Activated CD4-positive, alpha-beta memory T cell treated with anti-CD3 and anti-CD28 coated beads, Interleukin-2, amount 10 ng/mL, durations not matched to agents 7 days and 5 days (primary cell): ENCODE data around the gene ARHGAP26. TPM values are rescaled to one million over a fixed set of nuclear protein-coding genes. Genes with fewer than 3 reads are reported as not detected.
A peak's percentile ranks its signal among the peaks of the same experiment; 100 is the strongest.

Experiments
- CTCF ChIA-PET: fragments of 350-600 bp; sonication (Branson Sonifier 250); formaldehyde crosslinking; loops from one replicate; lab custom pipeline; 2021; ENCODE audit warnings: antibody characterized with exemption, inconsistent platforms; lab: Charles Lee
- POLR2A ChIA-PET: fragments of 350-600 bp; sonication (Branson Sonifier 250); formaldehyde crosslinking; loops from one replicate; lab custom pipeline; 2021; ENCODE audit warnings: antibody characterized with exemption; lab: Charles Lee
- DNase-seq: peaks from one replicate; pipeline ENCODE4 v3.0.0-alpha.2; 2020
- H3K27ac Mint-ChIP-seq: one replicate; pipeline ENCODE4 v1.8.0; 2021; ENCODE audit warnings: mild to moderate bottlenecking, mixed read lengths
- H3K27me3 Mint-ChIP-seq: one replicate; pipeline ENCODE4 v1.8.0; 2021; ENCODE audit warnings: mixed read lengths
- H3K36me3 Mint-ChIP-seq: one replicate; pipeline ENCODE4 v1.8.0; 2021; ENCODE audit warnings: low read depth, mixed read lengths
- H3K4me1 Mint-ChIP-seq: one replicate; pipeline ENCODE4 v1.8.0; 2021; ENCODE audit warnings: mixed read lengths
- H3K4me3 Mint-ChIP-seq: one replicate; pipeline ENCODE4 v1.8.0; 2021; ENCODE audit warnings: mild to moderate bottlenecking, mixed read lengths
- H3K9me3 Mint-ChIP-seq: one replicate; pipeline ENCODE4 v1.8.0; 2021; ENCODE audit warnings: mixed read lengths
- total RNA-seq, 2 experiments: library from RNA; stranded (reverse); gene quantifications; one replicate each; pipeline ENCODE4 v1.2.3, GENCODE V29; 2021

ARHGAP26 gene
- total RNA-seq, 2 experiments from 2014 or later: 14.8 to 17.1 TPM

DNA sequence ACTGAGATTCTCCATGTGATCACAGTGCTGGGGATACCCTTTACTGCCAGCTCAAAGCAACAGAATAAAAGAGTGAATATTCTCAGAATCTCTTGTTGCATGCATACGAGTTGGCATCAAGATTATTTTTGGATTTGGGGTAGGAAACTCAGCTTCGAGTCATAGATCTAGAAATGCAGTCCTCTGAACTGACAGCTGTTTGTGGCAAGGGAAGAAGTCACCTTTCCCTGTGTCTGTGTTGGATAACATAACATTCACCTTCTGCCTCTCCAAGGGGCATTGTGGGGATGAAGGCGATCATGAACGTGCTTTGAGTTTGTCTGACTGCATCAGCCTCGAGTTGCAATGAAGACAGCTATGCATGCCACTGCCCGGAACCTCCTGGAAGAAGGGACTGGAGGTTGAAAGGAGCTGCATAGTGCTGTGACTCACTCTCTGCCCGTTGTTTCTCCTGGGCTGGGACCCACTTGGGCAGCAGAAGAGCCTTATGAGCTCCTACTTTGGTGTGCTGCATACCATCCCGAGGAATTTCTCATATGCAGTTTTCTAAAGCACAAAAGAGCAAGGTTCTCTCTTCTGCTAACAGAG, 231.7 kb downstream of the ARHGAP26 start:
- Mint-ChIP-seq H3K27me3 (no peaks in the 10 kb centered on the region), H3K4me1 (peaks cover 72% of the 10 kb centered on the region), H3K27ac (peak overlapping the region; percentile 99), H3K4me3 (no peak overlapping the region), H3K36me3 (peaks cover 36% of the 10 kb centered on the region), H3K9me3 (no peaks in the 10 kb centered on the region)
- CTCF ChIA-PET: interaction anchor here (0.6 to 3.5 kb wide), 24 partner anchors 9 to 1191 kb away, joined by 3 to 57 read pairs (median 6); partner anchors contain the start of genes KCTD16, NR3C1 and YIPF5
- peak; percentile 42 for DNase-seq
- POLR2A ChIA-PET: interaction anchor here (0.9 to 4.7 kb wide), 26 partner anchors 12 to 1188 kb away, joined by 3 to 80 read pairs (median 4); partner anchors contain the start of genes ARHGAP26, NR3C1 and RNF14

DNA sequence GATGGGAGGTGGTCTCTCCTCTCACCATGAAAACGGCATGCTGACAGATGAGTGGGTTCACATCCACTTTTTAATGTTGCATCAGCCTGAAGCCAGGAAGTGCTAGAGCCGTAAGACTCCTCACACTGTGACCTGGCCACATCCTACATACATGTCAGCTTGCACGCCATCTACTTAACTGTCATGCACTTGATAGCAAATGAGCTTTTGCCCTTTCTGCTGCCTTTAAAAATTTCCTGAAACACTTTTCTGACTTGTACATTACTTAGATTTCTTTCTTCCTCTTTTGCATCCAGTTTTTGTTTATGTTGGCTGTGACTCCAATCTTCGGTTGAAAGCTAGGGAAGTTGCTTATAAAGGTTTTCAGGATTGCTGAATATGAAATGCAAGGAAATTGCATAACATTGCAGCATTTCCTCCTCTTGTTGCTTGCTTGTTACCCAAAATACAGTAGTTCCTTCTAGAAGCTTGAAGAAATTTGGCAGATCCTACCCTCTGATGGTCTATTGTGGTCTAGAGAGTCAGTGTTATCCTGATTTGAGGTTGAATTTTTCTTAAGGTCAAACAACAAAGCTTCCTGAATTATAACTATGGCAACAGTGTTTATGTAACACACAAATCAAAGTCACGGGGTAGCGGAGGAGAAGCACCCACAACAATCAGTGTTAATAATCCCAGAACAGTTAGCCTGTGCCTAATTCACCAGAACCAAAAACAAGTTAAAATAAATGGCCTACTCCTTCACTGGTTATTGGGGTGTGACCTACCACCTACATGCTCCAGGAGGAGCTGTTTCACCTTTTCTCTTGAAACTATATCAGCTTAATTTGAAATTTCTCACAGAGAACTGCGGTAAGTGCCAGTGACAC, 232.5 kb downstream of the ARHGAP26 start:
- Mint-ChIP-seq H3K9me3 (no peaks in the 10 kb centered on the region), H3K36me3 (peaks cover 39% of the 10 kb centered on the region), H3K4me3 (peak overlapping the region; percentile 41), H3K27ac (peak overlapping the region; percentile 99), H3K27me3 (no peaks in the 10 kb centered on the region), H3K4me1 (peaks cover 76% of the 10 kb centered on the region)
- ChIA-PET CTCF (interaction anchor here (0.6 to 3.5 kb wide), 37 partner anchors 10 to 1190 kb away, joined by 3 to 57 read pairs (median 4); partner anchors contain the start of genes ARHGAP26, KCTD16, NR3C1 and YIPF5), POLR2A (interaction anchor here (0.6 to 4.7 kb wide), 30 partner anchors 10 to 1187 kb away, joined by 3 to 80 read pairs (median 4); partner anchors contain the start of genes ARHGAP26, NR3C1 and RNF14)
- DNase-seq: peak; percentile 81

DNA sequence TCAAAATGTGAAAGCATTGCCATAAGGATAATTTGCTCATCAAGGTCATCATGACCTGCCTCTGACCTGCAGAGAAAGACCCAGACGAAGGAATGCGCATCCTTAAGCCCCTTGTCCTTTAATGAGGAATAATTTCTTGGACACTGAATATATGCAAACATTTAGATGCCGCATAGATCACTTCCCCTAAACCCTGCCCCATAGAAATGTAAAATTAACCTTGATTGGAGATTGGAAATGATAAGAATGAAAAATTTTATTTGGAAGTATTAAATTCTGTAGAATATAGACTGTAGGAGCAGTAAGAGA, 233.1 kb downstream of the ARHGAP26 start:
- Mint-ChIP-seq H3K27ac (peak overlapping the region; percentile 99), H3K27me3 (no peaks in the 10 kb centered on the region), H3K9me3 (no peaks in the 10 kb centered on the region), H3K36me3 (peaks cover 39% of the 10 kb centered on the region), H3K4me3 (peak overlapping the region; percentile 41), H3K4me1 (peaks cover 81% of the 10 kb centered on the region)
- CTCF ChIA-PET: interaction anchor here (0.7 to 3.5 kb wide), 31 partner anchors 10 to 1190 kb away, joined by 3 to 57 read pairs (median 5); partner anchors contain the start of genes KCTD16, NR3C1 and YIPF5
- DNase-seq: no peak
- POLR2A ChIA-PET: interaction anchor here (0.6 to 4.7 kb wide), 18 partner anchors 17 to 1187 kb away, joined by 3 to 80 read pairs (median 6); partner anchors contain the start of genes ARHGAP26 and NR3C1

DNA sequence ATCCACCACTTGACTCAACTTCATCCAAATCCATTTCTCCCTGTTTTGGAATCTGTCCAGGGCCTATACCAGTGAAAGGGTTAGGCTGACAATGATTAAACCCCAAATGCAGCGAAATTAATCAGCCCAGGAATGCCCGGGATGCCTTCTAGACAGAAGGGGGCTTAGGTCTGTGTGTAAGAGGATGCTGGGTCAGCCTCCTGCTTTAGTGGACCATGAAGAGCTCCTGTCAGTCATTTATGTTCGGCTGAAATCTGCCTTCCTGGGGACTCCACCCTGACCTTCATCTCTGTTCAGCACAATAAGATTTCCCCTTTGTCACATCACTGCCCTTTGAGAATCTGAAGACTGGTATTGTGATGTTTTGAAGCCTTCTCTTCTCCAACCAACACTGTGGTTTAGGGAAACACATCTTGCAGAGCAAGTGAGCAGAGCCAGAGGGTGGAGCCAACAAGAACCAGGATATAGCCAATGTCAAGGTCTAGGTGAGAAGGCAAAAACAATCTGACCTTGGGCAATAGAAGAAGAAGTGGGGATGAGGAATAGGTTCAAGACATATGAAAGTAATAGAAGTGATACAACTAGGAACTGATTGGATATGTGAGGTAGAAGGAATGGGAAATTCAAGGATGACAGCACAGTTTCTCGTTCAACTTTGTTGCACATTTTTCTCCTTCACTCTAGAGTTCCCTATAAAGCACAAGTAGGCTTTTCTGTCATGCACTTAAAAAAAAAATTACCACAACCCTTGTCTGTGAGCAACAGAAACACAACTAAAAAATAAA, 234.4 kb downstream of the ARHGAP26 start:
- H3K4me3 Mint-ChIP-seq: no peak overlapping the region
- H3K27ac Mint-ChIP-seq: peak overlapping the region; percentile 45
- ChIA-PET POLR2A (interaction anchor here (2.5 to 4.7 kb wide), 2 partner anchors 400 to 823 kb away, joined by 16 to 80 read pairs; partner anchors contain the start of gene NR3C1), CTCF (interaction anchor here (1.6 to 3.5 kb wide), 5 partner anchors 256 to 1169 kb away, joined by 3 to 57 read pairs (median 7); partner anchors contain the start of gene NR3C1)
- no peaks in the 10 kb centered on the region for H3K9me3 Mint-ChIP-seq
- no peaks in the 10 kb centered on the region for H3K27me3 Mint-ChIP-seq
- H3K36me3 Mint-ChIP-seq: peaks cover 33% of the 10 kb centered on the region
- peaks cover 86% of the 10 kb centered on the region for H3K4me1 Mint-ChIP-seq
- DNase-seq: no peak

- Mint-ChIP-seq H3K4me3 (no peak overlapping the region), H3K4me1 (peaks cover 88% of the 10 kb centered on the region), H3K9me3 (no peaks in the 10 kb centered on the region), H3K27me3 (no peaks in the 10 kb centered on the region), H3K36me3 (peaks cover 30% of the 10 kb centered on the region), H3K27ac (no peak overlapping the region)
- POLR2A ChIA-PET: interaction anchor here (1.5 kb wide), 1 partner anchor 398 kb away, joined by 3 read pairs; no protein-coding TSS in a partner anchor
- no peak for DNase-seq
- CTCF ChIA-PET: no interaction called here
Measured at GRCh38 chr5:143006501-143006900, 236.3 kb downstream of the ARHGAP26 start.

DNA sequence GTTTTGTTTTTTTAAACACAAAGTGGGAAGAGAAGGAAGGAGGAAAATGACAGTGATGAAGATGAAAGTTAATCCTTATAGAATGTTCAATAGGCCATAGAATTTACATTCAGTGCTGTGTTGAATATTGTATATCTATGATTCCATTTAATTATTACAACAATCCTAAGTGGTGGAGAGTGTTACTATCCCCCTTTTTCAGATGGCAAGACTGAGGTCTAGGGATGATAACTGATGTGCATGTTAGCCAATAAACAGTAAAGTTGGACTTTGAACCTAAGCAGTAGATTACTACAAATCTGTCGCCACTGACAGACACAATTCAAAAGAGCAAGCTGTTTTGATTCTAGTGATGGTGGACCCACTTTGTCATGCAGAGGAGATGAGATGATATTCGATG, 237.9 kb downstream of the ARHGAP26 start:
- POLR2A ChIA-PET: interaction anchor here (1.7 to 2.9 kb wide), 2 partner anchors 396 to 597 kb away, joined by 11 to 28 read pairs; partner anchors contain the start of gene NR3C1
- peak overlapping the region; percentile 70 for H3K27ac Mint-ChIP-seq
- H3K27me3 Mint-ChIP-seq: no peaks in the 10 kb centered on the region
- CTCF ChIA-PET: interaction anchor here (1.0 to 1.7 kb wide), 9 partner anchors 9 to 1184 kb away, joined by 3 to 9 read pairs (median 3); partner anchors contain the start of gene NR3C1
- H3K4me3 Mint-ChIP-seq: no peak overlapping the region
- H3K36me3 Mint-ChIP-seq: peaks cover 29% of the 10 kb centered on the region
- DNase-seq: no peak
- no peaks in the 10 kb centered on the region for H3K9me3 Mint-ChIP-seq
- H3K4me1 Mint-ChIP-seq: peaks cover 76% of the 10 kb centered on the region

- DNase-seq: peak; percentile 89
- CTCF ChIA-PET: interaction anchor here (0.8 to 1.7 kb wide), 21 partner anchors 9 to 1183 kb away, joined by 3 to 13 read pairs (median 3); partner anchors contain the start of genes KCTD16, NR3C1 and YIPF5
- Mint-ChIP-seq H3K9me3 (no peaks in the 10 kb centered on the region), H3K27ac (peak overlapping the region; percentile 70), H3K4me1 (peaks cover 67% of the 10 kb centered on the region), H3K36me3 (peaks cover 25% of the 10 kb centered on the region), H3K4me3 (peak overlapping the region; percentile 19), H3K27me3 (no peaks in the 10 kb centered on the region)
- POLR2A ChIA-PET: interaction anchor here (0.6 to 2.9 kb wide), 12 partner anchors 15 to 1181 kb away, joined by 3 to 28 read pairs (median 4); partner anchors contain the start of genes KCTD16, NR3C1 and YIPF5
Measured at GRCh38 chr5:143008809-143009521, 238.8 kb downstream of the ARHGAP26 start.

GRCh38 chr5:143010351-143010750, 240.2 kb downstream of the ARHGAP26 start:
- no peak overlapping the region for H3K4me3 Mint-ChIP-seq
- DNase-seq: no peak
- H3K9me3 Mint-ChIP-seq: no peaks in the 10 kb centered on the region
- H3K27me3 Mint-ChIP-seq: no peaks in the 10 kb centered on the region
- peaks cover 54% of the 10 kb centered on the region for H3K4me1 Mint-ChIP-seq
- POLR2A ChIA-PET: interaction anchor here (2.9 kb wide), 1 partner anchor 394 kb away, joined by 28 read pairs; the partner anchor contains the start of gene NR3C1
- CTCF ChIA-PET: interaction anchor here (1.7 kb wide), 1 partner anchor 14 kb away, joined by 5 read pairs; no protein-coding TSS in a partner anchor
- peaks cover 17% of the 10 kb centered on the region for H3K36me3 Mint-ChIP-seq
- no peak overlapping the region for H3K27ac Mint-ChIP-seq

GRCh38 chr5:143011585-143011984, 241.4 kb downstream of the ARHGAP26 start:
- CTCF ChIA-PET: no interaction called here
- POLR2A ChIA-PET: no interaction called here
- no peak overlapping the region for H3K27ac Mint-ChIP-seq
- DNase-seq: no peak
- peaks cover 44% of the 10 kb centered on the region for H3K4me1 Mint-ChIP-seq
- H3K36me3 Mint-ChIP-seq: peaks cover 14% of the 10 kb centered on the region
- no peak overlapping the region for H3K4me3 Mint-ChIP-seq
- no peaks in the 10 kb centered on the region for H3K27me3 Mint-ChIP-seq
- H3K9me3 Mint-ChIP-seq: no peaks in the 10 kb centered on the region

- no peaks in the 10 kb centered on the region for H3K27me3 Mint-ChIP-seq
- H3K36me3 Mint-ChIP-seq: peaks cover 22% of the 10 kb centered on the region
- H3K4me3 Mint-ChIP-seq: no peak overlapping the region
- H3K4me1 Mint-ChIP-seq: peaks cover 30% of the 10 kb centered on the region
- H3K27ac Mint-ChIP-seq: no peak overlapping the region
- peaks cover 7% of the 10 kb centered on the region for H3K9me3 Mint-ChIP-seq
- ChIA-PET CTCF (interaction anchor here (0.6 to 1.5 kb wide), 2 partner anchors 10 to 89 kb away, joined by 3 to 8 read pairs; no protein-coding TSS in a partner anchor), POLR2A (no interaction called here)
- no peak for DNase-seq
Measured at GRCh38 chr5:143013176-143013891, 243.2 kb downstream of the ARHGAP26 start.
